ENCODE data around the gene ZFAND2A.

ZFAND2A gene

GRCh38 chr7:1106063-1106792 lies 53.8 kb downstream of the ZFAND2A start:
- H3K36me3 Mint-ChIP-seq = peaks cover 2% of the 10 kb centered on the region
- H3K27ac Mint-ChIP-seq = no peak overlapping the region
- DNase-seq (ENCODE audit: low spot score in 2 of 2) (no peak), ATAC-seq (ENCODE audit: low read depth) (no peak)
- peaks cover 5% of the 10 kb centered on the region for H3K27me3 Mint-ChIP-seq
- H3K4me1 Mint-ChIP-seq = peaks cover 27% of the 10 kb centered on the region
- no peaks in the 10 kb centered on the region for H3K9me3 Mint-ChIP-seq
- H3K4me3 Mint-ChIP-seq = no peak overlapping the region

- Mint-ChIP-seq H3K4me1 (peaks cover 27% of the 10 kb centered on the region), H3K27ac (no peak overlapping the region), H3K4me3 (peak overlapping the region; percentile 61), H3K9me3 (no peaks in the 10 kb centered on the region), H3K27me3 (peaks cover 5% of the 10 kb centered on the region), H3K36me3 (peaks cover 2% of the 10 kb centered on the region)
- DNase-seq (ENCODE audit: low spot score in 2 of 2) (no peak), ATAC-seq (ENCODE audit: low read depth) (peak; percentile 77)
Observed at GRCh38 chr7:1105189-1105588, 54.8 kb downstream of the ZFAND2A start.

- H3K27me3 Mint-ChIP-seq = peaks cover 5% of the 10 kb centered on the region
- H3K36me3 Mint-ChIP-seq = peaks cover 2% of the 10 kb centered on the region
- peaks cover 27% of the 10 kb centered on the region for H3K4me1 Mint-ChIP-seq
- peak overlapping the region; percentile 61 for H3K4me3 Mint-ChIP-seq
- no peak for DNase-seq (ENCODE audit: low spot score in 2 of 2)
- no peak overlapping the region for H3K27ac Mint-ChIP-seq
- no peaks in the 10 kb centered on the region for H3K9me3 Mint-ChIP-seq
- ATAC-seq (ENCODE audit: low read depth) = no peak
Observed at GRCh38 chr7:1104516-1105179, 55.3 kb downstream of the ZFAND2A start.

GRCh38 chr7:1103789-1104515 lies 56.0 kb downstream of the ZFAND2A start:
- peaks cover 30% of the 10 kb centered on the region for H3K4me1 Mint-ChIP-seq
- peaks cover 2% of the 10 kb centered on the region for H3K36me3 Mint-ChIP-seq
- H3K9me3 Mint-ChIP-seq = no peaks in the 10 kb centered on the region
- H3K4me3 Mint-ChIP-seq = peak overlapping the region; percentile 81
- peaks cover 5% of the 10 kb centered on the region for H3K27me3 Mint-ChIP-seq
- ATAC-seq (ENCODE audit: low read depth) (no peak), DNase-seq (ENCODE audit: low spot score in 2 of 2) (no peak)
- H3K27ac Mint-ChIP-seq = no peak overlapping the region

GRCh38 chr7:1103009-1103788 lies 56.8 kb downstream of the ZFAND2A start:
- ATAC-seq (ENCODE audit: low read depth) = peak; percentile 74
- peak overlapping the region; percentile 81 for H3K4me3 Mint-ChIP-seq

More at GRCh38 chr7:1103009-1103788, 56.8 kb downstream of the ZFAND2A start:
- H3K27me3 Mint-ChIP-seq = peaks cover 5% of the 10 kb centered on the region
- peaks cover 30% of the 10 kb centered on the region for H3K4me1 Mint-ChIP-seq
- no peak for DNase-seq (ENCODE audit: low spot score in 2 of 2)
- no peak overlapping the region for H3K27ac Mint-ChIP-seq
- peaks cover 4% of the 10 kb centered on the region for H3K36me3 Mint-ChIP-seq
- no peaks in the 10 kb centered on the region for H3K9me3 Mint-ChIP-seq
